GM21390 (cell line): ENCODE results near the gene MT3.
"Not testable (repeated sequence)": the region's sequence is repeated elsewhere in the genome, so short reads cannot be mapped to it uniquely, and the experiment has no call there.

Source experiments
- ATAC-seq: cut with Tn5 transposase; IDR thresholded peaks from one replicate; pipeline ENCODE4 v1.9.1; 2021; ENCODE audit not compliant: unreplicated experiment

Gene MT3

GRCh38 chr16:56608876-56609462 is 19.6 kb downstream of the MT3 start:
- no peak for ATAC-seq

GRCh38 chr16:56609463-56609921 is 20.2 kb downstream of the MT3 start:
- ATAC-seq = peak; percentile 45

- no peak for ATAC-seq
Measured at GRCh38 chr16:56610017-56610608, 20.8 kb downstream of the MT3 start.

GRCh38 chr16:56610609-56611111 is 21.3 kb downstream of the MT3 start:
- no peak for ATAC-seq

- no peak for ATAC-seq
Measured at GRCh38 chr16:56611281-56611833, 22.0 kb downstream of the MT3 start.

GRCh38 chr16:56613706-56614105 is 24.4 kb downstream of the MT3 start:
- no peak for ATAC-seq

GRCh38 chr16:56614549-56614991 is 25.2 kb downstream of the MT3 start:
- ATAC-seq = no peak

GRCh38 chr16:56615353-56615752 is 26.0 kb downstream of the MT3 start:
- ATAC-seq = no peak

GRCh38 chr16:56616608-56617211 is 27.4 kb downstream of the MT3 start:
- ATAC-seq = no peak

- no peak for ATAC-seq
Measured at GRCh38 chr16:56617212-56618085, 28.1 kb downstream of the MT3 start.

GRCh38 chr16:56618138-56618537 is 28.8 kb downstream of the MT3 start:
- no peak for ATAC-seq

- no peak for ATAC-seq
Measured at GRCh38 chr16:56620339-56620897, 31.1 kb downstream of the MT3 start.

GRCh38 chr16:56621665-56622445 is 32.5 kb downstream of the MT3 start:
- not testable (repeated sequence) for ATAC-seq

- not testable (repeated sequence) for ATAC-seq
Measured at GRCh38 chr16:56623184-56623583, 33.9 kb downstream of the MT3 start.

- ATAC-seq = no peak
Measured at GRCh38 chr16:56623637-56624036, 34.3 kb downstream of the MT3 start.

- peak; percentile 52 for ATAC-seq
Measured at GRCh38 chr16:56625140-56625942, 36.0 kb downstream of the MT3 start, which contains the start of gene MT1E. Gene MT1E, plus strand, starts transcription at chr16:56625781. Its CDS starts 71 bp downstream, at chr16:56625852.

- ATAC-seq = no peak
Measured at GRCh38 chr16:56625943-56626654, 36.8 kb downstream of the MT3 start.

- no peak for ATAC-seq
Measured at GRCh38 chr16:56626685-56627084, 37.4 kb downstream of the MT3 start.
